Gastrocnemius medialis (tissue), 4 donors: ENCODE measurements around the gene ZWILCH.

ENCODE experiments used
- POLR2A ChIP-seq, 2 donors: fragments of 450-650 bp; IDR thresholded peaks; one replicate each; pipeline ENCODE4 v1.6.1; 2017; ENCODE audit warnings: antibody characterized with exemption in 2 of 2, mild to moderate bottlenecking in 2 of 2, moderate library complexity in 2 of 2
- TF ChIP-seq, protein P1 (sequence below), 5 experiments: fragments of 450-650 bp in 3 of 5; fragments of 200-600 bp in 2 of 5; sonication (generic) in 2 of 5; IDR thresholded peaks in 4 of 5; conservative IDR thresholded peaks in 1 of 5; 1 replicate in 4 of 5; 2 replicates in 1 of 5; pipeline ENCODE4 v1.5.1; 2016 to 2019; ENCODE audit warnings: antibody characterized with exemption in 5 of 5, mild to moderate bottlenecking in 3 of 5, moderate library complexity in 3 of 5

DNA sequence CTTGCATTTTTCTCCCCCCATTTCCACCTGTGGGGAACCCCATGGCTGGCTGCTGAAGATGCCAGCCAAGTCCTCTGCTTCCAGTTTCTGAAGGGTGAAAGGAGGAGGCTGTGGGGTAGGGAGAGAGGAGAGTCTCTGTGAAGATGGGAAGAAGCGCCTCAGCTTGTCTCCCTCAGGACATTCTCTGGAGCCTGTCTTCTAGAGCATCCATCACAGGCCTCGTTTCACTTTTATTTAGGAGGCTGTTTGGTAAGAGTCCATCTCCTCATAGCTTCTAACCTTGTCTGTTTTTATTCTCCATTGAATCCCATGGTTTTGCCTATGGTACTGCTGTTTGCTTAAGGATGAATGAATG is 69.4 kb downstream of the ZWILCH start:
- no peak for TF ChIP-seq POLR2A (IDR thresholded peaks at IDR 0.05)
- TF ChIP-seq, protein P1, sequence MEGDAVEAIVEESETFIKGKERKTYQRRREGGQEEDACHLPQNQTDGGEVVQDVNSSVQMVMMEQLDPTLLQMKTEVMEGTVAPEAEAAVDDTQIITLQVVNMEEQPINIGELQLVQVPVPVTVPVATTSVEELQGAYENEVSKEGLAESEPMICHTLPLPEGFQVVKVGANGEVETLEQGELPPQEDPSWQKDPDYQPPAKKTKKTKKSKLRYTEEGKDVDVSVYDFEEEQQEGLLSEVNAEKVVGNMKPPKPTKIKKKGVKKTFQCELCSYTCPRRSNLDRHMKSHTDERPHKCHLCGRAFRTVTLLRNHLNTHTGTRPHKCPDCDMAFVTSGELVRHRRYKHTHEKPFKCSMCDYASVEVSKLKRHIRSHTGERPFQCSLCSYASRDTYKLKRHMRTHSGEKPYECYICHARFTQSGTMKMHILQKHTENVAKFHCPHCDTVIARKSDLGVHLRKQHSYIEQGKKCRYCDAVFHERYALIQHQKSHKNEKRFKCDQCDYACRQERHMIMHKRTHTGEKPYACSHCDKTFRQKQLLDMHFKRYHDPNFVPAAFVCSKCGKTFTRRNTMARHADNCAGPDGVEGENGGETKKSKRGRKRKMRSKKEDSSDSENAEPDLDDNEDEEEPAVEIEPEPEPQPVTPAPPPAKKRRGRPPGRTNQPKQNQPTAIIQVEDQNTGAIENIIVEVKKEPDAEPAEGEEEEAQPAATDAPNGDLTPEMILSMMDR (IDR thresholded peaks at IDR 0.05 in 4 of 5, conservative IDR thresholded peaks at IDR 0.05 in 1 of 5): no peak
